Stimulated activated CD4-positive, alpha-beta T cell treated with anti-CD3 and anti-CD28 coated beads, TNF-alpha, amount 100 ng/mL, for 1 hour (primary cell): ENCODE results near the gene KIFBP.
"Not testable (repeated sequence)": the region's sequence is repeated elsewhere in the genome, so short reads cannot be mapped to it uniquely, and the experiment has no call there.

ENCODE experiments used
- DNase-seq, 3 donors: peaks; one replicate each; pipeline ENCODE4 v3.0.0-alpha.2; 2020; ENCODE audit warnings: low read depth in 3 of 3, low spot score in 1 of 3

Gene KIFBP, protein sequence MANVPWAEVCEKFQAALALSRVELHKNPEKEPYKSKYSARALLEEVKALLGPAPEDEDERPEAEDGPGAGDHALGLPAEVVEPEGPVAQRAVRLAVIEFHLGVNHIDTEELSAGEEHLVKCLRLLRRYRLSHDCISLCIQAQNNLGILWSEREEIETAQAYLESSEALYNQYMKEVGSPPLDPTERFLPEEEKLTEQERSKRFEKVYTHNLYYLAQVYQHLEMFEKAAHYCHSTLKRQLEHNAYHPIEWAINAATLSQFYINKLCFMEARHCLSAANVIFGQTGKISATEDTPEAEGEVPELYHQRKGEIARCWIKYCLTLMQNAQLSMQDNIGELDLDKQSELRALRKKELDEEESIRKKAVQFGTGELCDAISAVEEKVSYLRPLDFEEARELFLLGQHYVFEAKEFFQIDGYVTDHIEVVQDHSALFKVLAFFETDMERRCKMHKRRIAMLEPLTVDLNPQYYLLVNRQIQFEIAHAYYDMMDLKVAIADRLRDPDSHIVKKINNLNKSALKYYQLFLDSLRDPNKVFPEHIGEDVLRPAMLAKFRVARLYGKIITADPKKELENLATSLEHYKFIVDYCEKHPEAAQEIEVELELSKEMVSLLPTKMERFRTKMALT

DNA sequence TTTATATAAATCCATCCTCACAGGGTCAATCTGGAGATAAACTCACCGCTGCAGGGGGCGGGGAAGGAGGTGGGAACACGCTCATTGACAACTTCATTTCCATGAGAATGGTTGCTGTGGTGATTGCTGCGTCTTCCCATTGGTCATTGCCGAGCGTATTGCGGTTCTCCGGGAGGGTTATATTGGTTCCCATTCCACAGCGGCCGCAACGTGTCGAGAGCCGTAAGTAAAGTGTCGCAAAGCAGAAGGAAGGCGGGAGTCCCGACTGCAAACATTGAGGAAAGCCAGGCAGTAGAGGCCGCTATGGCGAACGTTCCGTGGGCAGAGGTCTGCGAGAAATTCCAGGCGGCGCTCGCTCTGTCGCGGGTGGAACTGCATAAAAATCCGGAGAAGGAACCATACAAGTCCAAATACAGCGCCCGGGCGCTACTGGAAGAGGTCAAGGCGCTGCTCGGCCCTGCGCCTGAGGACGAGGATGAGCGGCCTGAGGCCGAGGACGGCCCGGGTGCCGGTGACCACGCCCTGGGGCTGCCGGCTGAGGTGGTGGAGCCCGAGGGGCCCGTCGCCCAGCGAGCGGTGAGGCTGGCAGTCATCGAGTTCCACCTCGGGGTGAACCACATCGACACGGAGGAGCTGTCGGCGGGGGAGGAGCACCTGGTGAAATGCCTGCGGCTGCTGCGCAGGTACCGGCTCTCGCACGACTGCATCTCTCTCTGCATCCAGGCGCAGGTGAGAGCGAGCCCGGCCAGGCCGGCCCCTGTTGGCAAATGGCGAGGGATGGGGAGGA is at the start of gene KIFBP:
KIFBP (plus strand) TSS at position 274 of the 787 bp plus-strand sequence; CDS start at position 304, 30 bp downstream.
- DNase-seq = peak; percentile 38 to 55 (median 49)

DNA sequence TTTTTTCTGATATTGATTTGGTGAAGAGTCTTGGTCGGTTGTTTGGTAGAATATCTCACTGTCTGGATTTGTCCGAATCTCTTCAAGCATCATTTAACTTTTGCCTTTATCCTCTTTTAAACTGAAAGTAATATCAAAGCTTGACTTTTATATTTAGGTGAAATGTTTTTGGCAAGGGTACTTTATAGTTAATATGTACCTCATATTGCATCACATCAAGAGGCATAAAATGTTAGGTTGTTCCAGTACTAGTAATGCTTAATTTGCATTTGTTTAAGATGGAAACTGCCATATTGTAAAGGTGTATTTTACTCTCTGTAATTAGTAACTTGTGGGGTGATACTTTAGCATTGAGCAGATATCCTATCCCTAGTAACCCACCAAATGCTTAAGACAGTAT is 49.7 kb upstream of the KIFBP start:
- DNase-seq = no peak

DNA sequence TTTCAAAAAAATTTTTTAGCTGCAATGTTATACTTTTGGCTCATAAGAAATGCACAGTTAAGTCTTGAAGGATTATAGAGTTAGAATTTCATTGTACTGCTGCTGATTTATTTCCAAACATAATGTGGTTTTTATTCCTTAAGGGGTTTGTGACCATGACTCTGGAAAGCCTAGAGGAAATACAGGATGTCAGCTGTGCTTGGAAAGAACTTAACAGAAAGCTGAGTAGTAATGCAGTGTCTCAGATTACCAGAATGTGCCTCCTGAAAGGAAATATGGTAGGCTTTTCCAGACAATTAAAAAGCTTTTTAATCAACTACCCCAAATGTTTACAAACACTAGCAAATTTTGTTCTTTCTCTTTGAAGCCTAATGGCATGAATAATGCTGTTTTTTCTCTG is 47.7 kb upstream of the KIFBP start:
- not testable (repeated sequence) for DNase-seq

DNA sequence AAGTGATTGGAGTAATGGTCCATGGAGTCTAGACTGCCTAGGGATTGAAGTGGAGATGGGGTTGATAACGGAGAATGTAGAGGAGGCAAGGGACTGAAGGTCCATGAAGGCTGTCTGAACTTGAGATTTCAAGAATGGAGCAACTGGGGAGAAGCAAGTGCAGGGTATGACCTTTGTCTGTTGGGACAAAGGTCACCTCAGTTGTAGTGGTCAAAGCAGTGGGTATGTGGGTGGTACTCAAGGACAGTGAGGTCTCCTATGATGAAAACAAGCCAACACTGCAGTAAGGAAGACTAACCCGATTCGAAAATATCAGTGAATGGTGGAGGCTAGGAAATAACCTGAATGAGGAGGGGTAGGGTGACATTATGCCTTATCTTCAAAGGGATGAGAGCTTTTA is 38.0 kb upstream of the KIFBP start:
- DNase-seq = no peak

DNA sequence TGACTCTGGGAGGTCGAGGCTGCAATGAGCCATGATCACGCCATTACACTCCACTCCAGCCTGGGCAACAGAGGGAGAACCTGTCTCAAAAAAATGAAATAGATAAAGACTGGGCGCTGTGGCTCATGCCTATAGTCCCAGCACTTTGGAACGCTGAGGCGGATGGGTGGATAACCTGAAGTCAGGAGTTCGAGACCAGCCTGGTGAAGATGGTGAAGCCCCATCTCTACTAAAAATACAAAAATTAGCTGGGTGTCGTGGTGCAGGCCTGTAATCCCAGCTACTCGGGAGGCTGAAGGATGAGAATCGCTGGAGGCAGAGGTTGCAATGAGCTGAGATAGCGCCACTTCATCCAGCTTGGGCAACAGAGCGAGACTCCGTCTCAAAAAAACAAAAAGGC is 33.7 kb upstream of the KIFBP start:
- DNase-seq = no peak

DNA sequence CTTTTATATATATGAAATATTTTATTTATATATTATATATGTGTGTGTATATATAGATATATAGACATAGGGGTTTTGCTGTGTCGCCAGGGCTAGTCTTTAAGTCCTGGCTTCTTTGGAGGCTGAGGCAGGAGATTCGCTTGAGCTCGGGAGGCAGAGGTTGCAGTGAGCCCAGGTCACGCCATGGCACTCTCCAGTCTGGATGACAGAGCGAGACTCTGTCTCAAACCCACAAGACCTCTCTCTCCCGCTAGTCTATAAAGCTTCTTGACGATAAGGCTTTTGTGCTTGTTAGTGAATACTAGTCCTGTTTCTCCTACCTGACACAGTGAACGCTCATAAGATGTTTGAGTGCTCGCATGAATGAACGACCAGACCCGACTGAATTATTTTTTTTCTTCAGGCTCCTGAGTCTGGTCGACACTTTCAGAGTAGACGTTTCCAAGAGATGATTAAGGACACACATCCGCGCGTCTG is 33.2 kb upstream of the KIFBP start:
- no peak for DNase-seq

DNA sequence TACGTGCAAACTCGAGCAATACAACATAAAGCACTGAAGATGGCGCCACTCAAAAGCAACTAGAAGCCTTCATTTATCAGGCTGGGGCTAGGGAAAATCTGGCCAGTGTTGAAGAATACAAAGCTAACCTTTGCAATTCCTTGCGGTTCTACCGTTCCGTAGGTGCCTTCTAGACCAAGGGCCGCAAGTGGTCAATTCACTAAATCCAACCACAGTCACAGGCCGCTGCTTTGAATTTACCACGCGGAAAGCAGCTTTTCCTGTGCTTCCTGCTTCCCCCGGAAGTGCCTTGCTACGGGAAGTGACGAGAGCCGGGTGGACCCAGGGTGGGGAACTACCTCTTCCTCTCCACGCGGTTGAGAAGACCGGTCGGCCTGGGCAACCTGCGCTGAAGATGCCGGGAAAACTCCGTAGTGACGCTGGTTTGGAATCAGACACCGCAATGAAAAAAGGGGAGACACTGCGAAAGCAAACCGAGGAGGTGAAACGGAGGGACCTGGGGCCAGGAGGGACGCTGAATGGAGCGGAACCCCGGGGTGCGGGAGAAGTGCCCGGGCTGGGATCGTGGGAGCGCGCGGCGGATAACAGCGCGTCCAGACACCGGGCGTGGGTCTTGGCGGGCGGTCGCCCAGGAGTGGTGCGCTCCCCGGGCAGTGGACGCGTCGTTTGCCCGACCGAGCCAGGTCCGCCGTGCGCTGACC is 32.6 kb upstream of the KIFBP start, which contains the start of gene DDX21:
DDX21 (plus strand) TSS at position 339 of the 701 bp plus-strand sequence; CDS start at position 395, 56 bp downstream.
- peak; percentile 68 to 72 (median 71) for DNase-seq

DNA sequence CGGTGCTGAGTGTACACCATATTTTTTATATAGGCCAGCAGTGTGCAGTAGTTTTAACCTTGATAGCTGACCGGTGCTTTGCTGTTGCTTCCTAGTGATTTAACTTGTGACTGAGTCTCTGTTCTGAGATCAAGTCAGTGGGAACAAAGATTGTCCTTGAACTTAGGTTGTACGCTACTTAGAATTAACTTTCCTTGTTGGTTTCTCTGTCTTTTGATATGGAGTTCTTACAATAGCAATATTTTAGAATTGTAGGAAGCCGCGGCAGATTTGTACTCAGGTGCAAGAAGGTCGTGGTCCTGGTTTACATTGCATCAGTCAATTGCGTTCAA is 31.4 kb upstream of the KIFBP start:
- no peak for DNase-seq

DNA sequence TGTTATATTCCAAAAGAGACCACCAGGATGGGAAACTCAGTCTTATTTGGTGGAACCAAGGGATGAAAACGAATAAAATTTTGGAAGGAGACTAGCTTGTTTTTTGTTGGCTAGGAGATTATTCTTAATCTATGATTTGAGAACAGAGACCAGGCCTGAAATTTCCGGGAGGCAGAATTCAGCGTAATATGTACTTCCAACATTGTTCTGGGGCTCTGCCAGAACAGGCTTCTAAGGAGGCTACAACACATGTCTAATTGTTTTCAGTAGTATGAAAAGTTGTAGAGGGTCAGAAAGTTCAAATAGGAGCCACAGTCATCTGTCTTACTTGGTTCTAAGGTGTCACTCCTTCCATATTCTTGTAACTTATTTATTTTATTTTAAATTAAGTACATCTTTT is 30.9 kb upstream of the KIFBP start:
- DNase-seq = no peak

DNA sequence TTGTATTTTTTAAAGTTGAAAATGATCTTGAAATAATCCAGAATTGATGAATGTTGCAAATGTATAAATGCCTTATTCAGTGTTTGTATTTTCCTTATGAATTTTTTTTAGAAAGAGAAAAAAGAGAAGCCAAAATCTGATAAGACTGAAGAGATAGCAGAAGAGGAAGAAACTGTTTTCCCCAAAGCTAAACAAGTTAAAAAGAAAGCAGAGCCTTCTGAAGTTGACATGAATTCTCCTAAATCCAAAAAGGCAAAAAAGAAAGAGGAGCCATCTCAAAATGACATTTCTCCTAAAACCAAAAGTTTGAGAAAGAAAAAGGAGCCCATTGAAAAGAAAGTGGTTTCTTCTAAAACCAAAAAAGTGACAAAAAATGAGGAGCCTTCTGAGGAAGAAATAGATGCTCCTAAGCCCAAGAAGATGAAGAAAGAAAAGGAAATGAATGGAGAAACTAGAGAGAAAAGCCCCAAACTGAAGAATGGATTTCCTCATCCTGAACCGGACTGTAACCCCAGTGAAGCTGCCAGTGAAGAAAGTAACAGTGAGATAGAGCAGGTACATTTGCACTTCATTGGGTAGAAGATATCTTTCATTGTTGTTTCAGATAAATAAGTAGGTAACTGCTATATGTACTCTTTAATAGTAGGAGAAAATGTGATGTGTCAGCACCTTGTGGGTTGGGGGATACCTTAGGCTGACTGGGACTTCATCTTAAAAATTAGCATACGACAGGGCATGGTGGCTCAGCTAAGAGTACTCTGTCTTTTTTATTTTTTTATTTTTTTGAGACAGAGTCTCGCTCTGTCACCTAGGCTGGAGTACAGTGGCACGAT is 28.7 kb upstream of the KIFBP start:
- DNase-seq = no peak

DNA sequence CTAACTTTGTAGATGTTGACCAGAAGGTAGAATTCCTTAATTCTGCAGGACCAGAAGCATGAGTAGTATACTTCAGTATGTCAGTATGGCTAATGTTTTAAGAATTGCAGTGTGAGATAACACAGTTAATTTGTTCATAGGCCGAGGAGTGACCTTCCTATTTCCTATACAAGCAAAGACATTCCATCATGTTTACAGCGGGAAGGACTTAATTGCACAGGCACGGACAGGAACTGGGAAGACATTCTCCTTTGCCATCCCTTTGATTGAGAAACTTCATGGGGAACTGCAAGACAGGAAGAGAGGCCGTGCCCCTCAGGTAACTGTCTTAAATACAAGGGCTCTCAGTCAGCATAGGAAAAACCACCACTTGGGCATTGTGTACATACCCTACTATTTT is 25.5 kb upstream of the KIFBP start:
- DNase-seq = no peak

DNA sequence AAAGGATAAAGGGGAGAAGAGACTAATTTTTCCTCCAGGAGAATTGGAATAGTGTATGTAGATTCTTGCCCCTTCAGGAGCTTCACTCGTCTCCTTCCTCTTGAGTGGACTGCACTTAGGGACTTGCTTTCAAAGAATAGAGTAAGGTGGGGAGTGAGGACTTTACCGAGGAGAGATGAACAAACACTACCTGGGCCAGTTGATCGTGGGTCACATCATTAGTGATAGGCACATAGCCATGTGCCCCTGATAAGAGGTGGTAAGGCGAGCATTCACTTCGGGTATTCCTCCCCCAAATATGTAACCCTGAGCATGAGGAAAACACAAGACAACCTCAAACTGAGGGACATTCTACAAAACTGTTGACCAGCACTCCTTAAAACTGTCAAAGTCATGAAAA is 14.6 kb upstream of the KIFBP start:
- DNase-seq = no peak

DNA sequence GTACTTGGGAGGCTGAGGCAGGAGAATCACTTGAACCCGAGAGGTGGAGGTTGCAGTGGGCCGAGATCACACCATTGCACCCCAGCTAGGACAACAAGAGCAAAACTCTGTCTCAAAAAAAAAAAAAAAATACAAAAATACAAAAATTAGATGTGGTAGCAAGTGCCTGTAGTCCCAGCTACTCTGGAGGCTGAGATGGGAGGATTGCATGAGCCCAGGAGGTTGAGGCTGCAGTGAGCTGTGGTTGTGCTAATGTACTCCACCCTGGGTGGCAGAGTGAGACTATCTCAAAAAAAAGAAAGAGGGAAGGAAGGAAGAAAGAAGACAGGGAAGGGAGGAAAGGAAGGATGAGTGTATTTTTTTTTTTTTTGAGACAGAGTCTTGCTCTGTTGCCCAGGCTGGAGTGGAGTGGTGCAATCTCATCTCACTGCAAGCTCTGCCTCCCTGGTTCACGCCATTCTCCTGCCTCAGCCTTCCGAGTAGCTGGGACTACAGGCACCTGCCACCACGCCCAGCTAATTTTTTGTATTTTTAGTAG is 12.6 kb upstream of the KIFBP start:
- not testable (repeated sequence) for DNase-seq

DNA sequence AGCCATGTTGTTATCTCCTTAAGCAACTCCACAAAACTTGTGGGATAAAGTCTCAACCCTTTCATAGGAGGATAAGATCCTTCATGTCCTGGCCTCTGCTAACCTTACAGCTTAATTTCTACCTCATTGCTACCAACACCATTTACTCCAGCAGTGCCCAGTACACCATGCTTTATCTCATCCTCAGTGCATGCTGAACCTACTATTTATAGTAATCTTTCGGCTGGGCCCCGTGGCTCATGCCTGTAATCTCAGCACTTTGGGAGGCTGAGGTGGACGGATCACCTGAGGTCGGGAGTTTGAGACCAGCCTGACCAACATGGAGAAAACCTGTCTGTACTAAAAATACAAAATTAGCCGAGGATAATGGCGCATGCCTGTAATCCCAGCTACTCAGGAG is 8.9 kb upstream of the KIFBP start:
- DNase-seq = not testable (repeated sequence)

DNA sequence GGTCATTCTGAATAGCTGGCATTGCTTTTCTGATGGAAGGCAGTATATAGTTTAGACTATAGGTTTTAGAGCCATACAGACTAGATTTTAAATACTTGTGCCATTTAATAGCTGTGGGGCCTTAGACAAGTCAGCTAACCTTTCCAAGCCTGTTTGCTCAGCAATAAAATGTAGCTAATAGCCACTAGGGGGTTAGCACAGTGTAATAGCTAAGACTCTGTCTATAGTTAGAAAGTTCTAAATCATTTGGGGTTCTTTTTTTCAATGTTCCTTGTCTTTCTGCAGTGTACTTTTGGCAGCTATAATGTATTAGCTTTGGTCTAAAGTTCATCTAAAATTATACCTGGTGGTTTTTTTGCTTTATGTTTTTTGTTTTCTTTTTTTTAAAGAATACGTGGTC is 7.5 kb upstream of the KIFBP start:
- no peak for DNase-seq

DNA sequence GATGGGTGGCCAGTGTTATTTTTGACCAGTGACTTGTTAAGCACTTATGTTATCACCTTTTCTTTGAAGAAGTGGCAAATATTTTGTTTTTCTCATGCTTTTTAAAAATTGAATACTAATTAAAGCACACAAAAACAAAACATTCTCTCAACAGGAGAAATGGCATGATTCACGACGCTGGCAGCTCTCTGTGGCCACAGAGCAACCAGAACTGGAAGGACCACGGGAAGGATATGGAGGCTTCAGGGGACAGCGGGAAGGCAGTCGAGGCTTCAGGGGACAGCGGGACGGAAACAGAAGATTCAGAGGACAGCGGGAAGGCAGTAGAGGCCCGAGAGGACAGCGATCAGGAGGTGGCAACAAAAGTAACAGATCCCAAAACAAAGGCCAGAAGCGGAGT is 6.2 kb upstream of the KIFBP start:
- no peak for DNase-seq

DNA sequence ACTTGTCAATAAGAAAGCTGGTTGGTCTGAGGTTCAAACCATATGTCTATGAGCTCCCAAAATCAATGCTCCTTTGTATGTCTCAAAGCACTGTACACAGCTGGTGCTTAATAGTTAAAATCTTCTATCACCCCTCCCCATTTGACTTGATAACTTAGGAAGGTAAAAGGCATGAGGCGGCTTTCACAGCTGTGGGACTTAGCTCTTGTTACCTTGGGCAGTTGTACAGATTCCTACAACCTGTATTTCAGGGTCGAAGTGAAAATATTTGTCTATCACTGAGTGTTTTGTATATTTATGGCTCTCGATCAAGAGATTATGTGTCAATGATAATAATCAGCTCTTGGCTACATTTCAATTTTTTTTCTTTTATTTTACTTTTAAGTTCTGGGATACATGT is 992 bp upstream of the KIFBP start:
- no peak for DNase-seq

DNA sequence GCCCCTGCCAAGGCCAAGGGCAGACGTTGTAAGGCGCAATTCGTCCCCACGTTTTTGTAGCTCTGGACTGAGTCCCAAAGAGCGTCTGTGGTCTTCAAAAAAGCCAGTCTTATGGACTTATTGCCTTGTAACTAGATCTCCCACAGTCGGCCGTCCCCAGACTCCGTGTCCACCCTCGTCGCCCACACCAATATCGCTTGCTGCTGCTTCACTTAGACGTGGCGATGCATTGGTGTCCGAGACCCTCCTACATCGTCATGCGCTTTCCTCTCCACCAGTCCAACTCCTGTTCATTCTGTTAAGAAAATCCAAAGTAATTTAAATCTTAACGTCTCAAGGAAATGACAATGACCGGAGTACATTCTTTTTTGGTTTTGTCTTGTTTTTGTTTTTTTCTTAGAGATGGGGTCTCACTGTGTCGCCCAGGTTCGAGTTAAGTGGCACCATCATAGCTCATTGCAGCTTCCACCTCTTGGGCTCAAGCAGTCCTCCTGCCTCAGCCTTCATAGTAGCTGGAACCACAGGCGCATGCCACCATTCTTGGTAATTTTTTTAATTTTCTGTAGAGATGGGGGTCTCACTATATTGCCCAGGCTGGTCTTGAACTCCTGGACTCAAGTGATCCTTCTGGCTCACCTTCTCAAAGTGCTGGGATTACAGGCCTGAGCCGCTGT is 851 bp downstream of the KIFBP start:
- no peak for DNase-seq

DNA sequence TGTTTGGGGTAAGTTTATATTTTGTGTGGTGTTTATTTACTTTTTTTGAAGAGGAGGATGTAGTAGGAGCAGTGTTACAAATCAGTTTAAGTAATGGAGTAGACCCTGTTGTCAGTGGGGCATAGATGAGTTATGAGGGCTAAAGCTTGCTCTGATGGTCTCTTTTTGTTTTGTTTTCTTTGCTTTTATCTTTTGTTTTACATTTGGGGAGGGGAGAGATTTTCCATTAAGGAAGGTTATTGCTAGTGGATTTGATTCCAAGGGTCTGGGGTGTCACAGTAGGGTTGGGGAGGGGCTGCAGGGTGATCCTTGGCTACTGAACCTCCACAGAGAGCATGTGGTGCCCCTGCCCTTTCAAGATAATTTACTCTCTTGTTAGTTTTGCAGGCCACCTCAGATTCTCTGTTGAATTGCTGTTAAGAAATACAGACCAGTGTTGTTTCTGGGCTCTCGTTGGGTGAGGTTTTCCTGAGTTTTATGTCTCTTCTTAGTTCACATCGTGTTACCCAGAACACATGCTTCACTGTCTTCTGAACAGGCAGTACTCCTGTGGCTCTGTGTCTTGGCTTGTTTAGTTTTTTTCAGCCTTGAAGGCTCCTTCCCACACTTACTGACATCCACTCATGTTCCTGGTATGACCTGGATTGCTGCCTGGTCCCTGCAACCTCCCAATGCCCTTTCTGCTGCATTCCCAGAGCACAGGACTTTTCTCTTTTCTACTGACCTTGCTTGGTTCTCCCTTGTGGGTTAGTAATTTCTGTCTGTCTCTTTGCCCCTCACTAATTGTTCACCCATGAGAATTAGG is 4.2 kb downstream of the KIFBP start:
- DNase-seq = no peak
